Osteoblast (primary cell): ENCODE results near the gene TBX10. TPM values are rescaled to one million over a fixed set of nuclear protein-coding genes. Genes with fewer than 3 reads are reported as not detected.

Experiments used
- DNase-seq: peaks from one replicate; pipeline ENCODE4 v3.0.0; 2011; ENCODE audit warnings: low spot score, mixed read lengths; ENCODE audit not compliant: insufficient read length; ENCODE audit errors: missing footprints
- H2AFZ ChIP-seq: 2 replicates; pipeline ENCODE4 v1.6.0; 2011; ENCODE audit warnings: mild to moderate bottlenecking, low read length
- H3K27ac ChIP-seq: 2 replicates; pipeline ENCODE4 v1.5.1; 2011; ENCODE audit warnings: mild to moderate bottlenecking, low read depth, low read length, moderate library complexity
- H3K27me3 ChIP-seq: 2 replicates; pipeline ENCODE4 v1.6.0; 2012; ENCODE audit warnings: mild to moderate bottlenecking, control low read depth, inconsistent platforms, low read length, moderate library complexity; ENCODE audit not compliant: insufficient read depth
- H3K36me3 ChIP-seq: 2 replicates; pipeline ENCODE4 v1.5.1; 2011; ENCODE audit warnings: mild to moderate bottlenecking, low read length, control low read depth, moderate library complexity; ENCODE audit not compliant: insufficient read depth
- H3K4me1 ChIP-seq: 2 replicates; pipeline ENCODE4 v1.5.1; 2011; ENCODE audit warnings: mild to moderate bottlenecking, low read length, control low read depth, moderate library complexity; ENCODE audit not compliant: insufficient read depth
- H3K4me2 ChIP-seq: 2 replicates; pipeline ENCODE4 v1.6.0; 2011; ENCODE audit warnings: mild to moderate bottlenecking, low read length; ENCODE audit not compliant: insufficient read depth
- H3K4me3 ChIP-seq: fragments of 200-600 bp; sonication (generic); 3 replicates; pipeline ENCODE4 v1.5.1; 2012; ENCODE audit warnings: mild to moderate bottlenecking, low read length, inconsistent platforms; ENCODE audit not compliant: insufficient read depth
- H3K79me2 ChIP-seq: 2 replicates; pipeline ENCODE4 v1.6.0; 2012; ENCODE audit warnings: mild to moderate bottlenecking, low read length, control low read depth, inconsistent platforms; ENCODE audit not compliant: insufficient read depth
- H3K9me3 ChIP-seq: 2 replicates; pipeline ENCODE4 v1.5.1; 2011; ENCODE audit warnings: low read depth, low read length, control low read depth
- H4K20me1 ChIP-seq: 2 replicates; pipeline ENCODE4 v1.6.0; 2012; ENCODE audit warnings: mild to moderate bottlenecking, low read length, control low read depth; ENCODE audit not compliant: insufficient read depth
- CTCF ChIP-seq: IDR thresholded peaks from 2 replicates; pipeline ENCODE4 v1.5.1; 2011; ENCODE audit warnings: mild to moderate bottlenecking, low read depth, low read length, moderate library complexity; ENCODE audit errors: extremely low read depth
- total RNA-seq: library from RNA; depleted of rRNA; stranded (reverse); fragments of >200 nt; gene quantifications from 2 replicates; pipeline ENCODE4 v1.2.3, GENCODE V29; 2012

TBX10 gene
- total RNA-seq, 1 donor: not detected

- Histone ChIP-seq H4K20me1 (peaks cover 13% of the 10 kb centered on the region), H3K27me3 (no peaks in the 10 kb centered on the region), H3K79me2 (peaks cover 18% of the 10 kb centered on the region), H3K4me1 (peaks cover 8% of the 10 kb centered on the region), H3K9me3 (no peaks in the 10 kb centered on the region), H3K4me3 (no peak overlapping the region), H3K36me3 (peaks cover 22% of the 10 kb centered on the region), H3K4me2 (no peak overlapping the region), H3K27ac (no peak overlapping the region), H2AFZ (no peak overlapping the region)
- TF ChIP-seq CTCF: no peak
- no peak for DNase-seq
Measured at GRCh38 chr11:67588136-67588503, 51.4 kb downstream of the TBX10 start.

- Histone ChIP-seq H3K36me3 (peaks cover 22% of the 10 kb centered on the region), H3K4me1 (peaks cover 8% of the 10 kb centered on the region), H2AFZ (no peak overlapping the region), H3K27me3 (peaks cover 6% of the 10 kb centered on the region), H3K4me3 (no peak overlapping the region), H3K9me3 (no peaks in the 10 kb centered on the region), H3K4me2 (no peak overlapping the region), H4K20me1 (peaks cover 13% of the 10 kb centered on the region), H3K27ac (no peak overlapping the region), H3K79me2 (peaks cover 22% of the 10 kb centered on the region)
- no peak for DNase-seq
- TF ChIP-seq CTCF: no peak
Measured at GRCh38 chr11:67586568-67587250, 52.9 kb downstream of the TBX10 start.

GRCh38 chr11:67585911-67586310 is 53.7 kb downstream of the TBX10 start:
- H3K27me3 ChIP-seq: peaks cover 12% of the 10 kb centered on the region
- H3K79me2 ChIP-seq: peaks cover 22% of the 10 kb centered on the region
- H3K36me3 ChIP-seq: peaks cover 22% of the 10 kb centered on the region
- H3K4me3 ChIP-seq: no peak overlapping the region
- TF ChIP-seq CTCF: no peak
- H3K4me1 ChIP-seq: peaks cover 8% of the 10 kb centered on the region
- no peak overlapping the region for H3K27ac ChIP-seq
- H3K4me2 ChIP-seq: no peak overlapping the region
- H2AFZ ChIP-seq: no peak overlapping the region
- peaks cover 13% of the 10 kb centered on the region for H4K20me1 ChIP-seq
- DNase-seq: no peak
- no peaks in the 10 kb centered on the region for H3K9me3 ChIP-seq

- Histone ChIP-seq H3K9me3 (no peaks in the 10 kb centered on the region), H3K27ac (peak overlapping the region; percentile 72), H3K79me2 (peaks cover 22% of the 10 kb centered on the region), H2AFZ (no peak overlapping the region), H3K4me1 (peaks cover 8% of the 10 kb centered on the region), H4K20me1 (peaks cover 13% of the 10 kb centered on the region), H3K4me2 (peak overlapping the region; percentile 89), H3K27me3 (peaks cover 16% of the 10 kb centered on the region), H3K4me3 (peak overlapping the region; percentile 88), H3K36me3 (peaks cover 22% of the 10 kb centered on the region)
- no peak for TF ChIP-seq CTCF
- DNase-seq: no peak
Measured at GRCh38 chr11:67584881-67585873, 54.4 kb downstream of the TBX10 start.
